DMS79 treated with DMSO at 0.1 percent for 48 hours (cell line): ENCODE results near the gene RPL38.

Source experiments
- DNase-seq: peaks from one replicate; lab custom pipeline; 2025; lab: John Stamatoyannopoulos, UW

The RPL38 gene

GRCh38 chr17:74227271-74228080 is 24.0 kb downstream of the RPL38 start:
- DNase-seq, result no peak

DNA sequence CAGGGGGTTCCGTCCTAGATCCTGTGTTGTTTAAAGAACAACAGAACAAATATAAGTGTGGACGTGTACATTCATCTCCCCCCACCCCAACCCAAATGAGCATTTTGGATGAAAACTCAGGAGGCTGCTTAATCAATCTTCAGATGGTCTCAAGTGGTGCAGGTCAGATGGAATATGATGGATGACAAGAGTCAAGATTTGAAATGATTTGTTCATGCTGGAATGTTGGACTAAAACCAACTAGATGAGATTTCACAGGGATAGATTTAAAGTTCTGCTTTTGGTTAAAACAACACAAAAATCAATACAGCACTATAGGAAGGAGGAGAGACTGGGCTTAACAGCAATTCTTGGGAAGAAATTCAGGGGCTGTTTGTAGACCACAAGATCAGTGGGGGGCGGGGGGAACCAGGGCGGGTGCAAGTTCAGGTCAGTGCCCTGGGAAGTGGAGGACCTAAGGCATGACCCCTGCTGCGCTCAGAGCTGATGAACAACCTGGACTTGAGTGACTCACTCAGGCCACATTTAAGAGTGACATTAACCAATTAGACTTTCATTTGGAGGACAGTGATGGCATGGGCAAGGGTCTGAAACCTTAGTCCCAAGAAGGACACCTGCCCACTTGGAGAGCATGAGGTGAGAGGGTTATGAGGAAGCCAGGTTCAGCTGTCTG is 25.0 kb downstream of the RPL38 start:
- DNase-seq, result no peak

GRCh38 chr17:74230896-74231295 is 27.4 kb downstream of the RPL38 start:
- no peak for DNase-seq

- DNase-seq, result no peak
These were observed 28.7 kb downstream of the RPL38 start for GRCh38 chr17:74231928-74232907.

DNA sequence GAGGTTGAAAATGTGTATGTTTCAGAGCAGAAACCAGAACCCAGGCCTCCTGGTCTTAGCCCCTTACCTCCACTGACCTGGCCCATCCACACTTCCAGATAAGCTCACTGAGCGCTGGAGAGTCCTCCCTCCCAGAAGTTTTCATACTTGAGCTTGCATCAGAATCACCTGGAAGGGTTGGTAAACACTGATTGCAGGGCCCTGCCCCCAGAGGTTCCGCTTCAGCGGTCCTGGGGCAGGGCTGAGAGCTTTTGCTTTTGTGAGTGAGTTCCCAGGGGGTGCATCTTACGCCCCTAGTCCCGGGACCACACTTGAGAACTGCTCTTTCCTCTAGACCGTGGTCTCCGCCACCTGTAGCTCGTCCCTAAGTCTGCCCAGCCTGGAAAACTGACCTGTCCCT is 30.5 kb downstream of the RPL38 start:
- DNase-seq, result no peak

DNA sequence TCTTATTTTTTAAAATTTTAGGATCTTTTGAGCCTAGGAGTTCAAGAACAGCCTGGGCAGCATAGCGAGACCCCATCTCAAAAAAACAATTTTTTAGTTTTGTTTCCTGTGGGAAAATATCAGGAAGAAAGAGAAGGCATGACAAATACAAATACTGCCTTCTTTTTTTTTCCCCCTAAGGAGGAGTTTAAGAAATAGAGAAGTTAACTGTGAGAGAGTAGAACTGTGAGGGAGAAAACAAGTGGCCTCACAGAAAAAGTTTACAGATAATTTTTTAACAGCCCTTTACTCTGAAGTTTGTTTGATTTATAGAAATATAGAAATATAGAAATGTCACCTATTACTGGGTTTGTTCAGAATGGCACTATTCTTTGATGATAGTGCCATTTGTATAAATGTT is 31.0 kb downstream of the RPL38 start:
- no peak for DNase-seq

GRCh38 chr17:74235040-74235581 is 31.6 kb downstream of the RPL38 start:
- DNase-seq, result no peak

DNA sequence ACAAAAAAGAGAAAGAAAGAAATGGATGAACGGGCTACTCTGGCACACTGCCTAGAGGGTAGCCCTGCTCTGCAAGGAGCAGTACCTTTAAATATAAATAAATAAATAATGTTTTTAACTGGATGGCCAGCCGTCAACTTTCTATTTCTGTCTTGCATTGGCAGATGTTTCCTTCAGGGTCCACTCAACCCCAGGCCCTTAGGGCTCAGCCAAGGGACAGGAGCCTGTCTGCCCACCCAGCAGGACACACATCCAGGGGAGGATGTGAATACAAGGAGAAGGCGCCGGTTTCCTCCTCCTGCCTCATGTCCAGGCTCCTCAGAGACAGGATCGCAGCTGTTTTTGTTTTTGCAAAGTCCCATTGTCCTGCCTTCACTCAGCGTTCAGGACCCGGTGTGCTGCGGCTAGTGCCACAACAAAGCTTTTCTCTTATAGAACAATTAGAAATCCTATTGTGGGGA is 32.5 kb downstream of the RPL38 start:
- no peak for DNase-seq

DNA sequence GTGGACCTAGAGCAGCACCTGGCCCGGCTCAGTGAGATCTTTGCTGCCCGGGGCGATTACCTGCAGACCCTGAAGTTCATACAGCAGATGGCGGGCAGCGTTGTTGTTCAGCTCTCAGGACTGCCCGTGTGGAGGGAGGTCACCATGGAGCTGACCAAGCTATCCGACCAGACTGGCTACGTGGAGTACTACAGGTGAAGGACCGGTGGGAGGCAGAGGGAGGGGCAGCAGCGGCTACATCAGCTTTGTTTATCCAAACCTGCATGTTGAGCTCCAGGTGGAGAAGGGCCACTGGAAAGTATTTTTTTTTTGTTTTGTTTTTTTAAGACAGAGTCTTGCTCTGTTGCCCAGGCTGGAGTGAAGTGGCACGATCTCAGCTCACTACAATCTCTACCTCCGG is 33.8 kb downstream of the RPL38 start:
- DNase-seq, result no peak

DNA sequence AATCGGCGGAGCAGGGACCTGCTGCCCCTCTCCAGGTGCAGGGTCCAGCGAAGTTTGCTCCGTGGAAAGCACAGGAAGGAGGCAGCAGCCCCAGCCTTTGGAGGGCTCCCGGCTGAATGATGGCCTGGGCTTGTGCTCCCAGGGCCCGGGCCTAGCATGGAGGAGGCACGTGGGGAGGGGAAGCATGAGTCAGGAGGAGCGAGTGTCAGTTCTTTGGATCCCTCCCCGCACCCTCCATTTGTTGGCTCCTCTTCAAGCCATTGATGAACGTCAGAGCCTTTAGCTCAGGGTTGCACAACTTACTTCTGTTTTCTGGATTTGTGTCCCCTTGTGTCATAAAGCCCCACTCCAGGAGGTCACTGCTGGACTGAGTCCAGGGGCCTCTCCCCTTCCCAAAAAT is 35.7 kb downstream of the RPL38 start:
- DNase-seq, result no peak

DNA sequence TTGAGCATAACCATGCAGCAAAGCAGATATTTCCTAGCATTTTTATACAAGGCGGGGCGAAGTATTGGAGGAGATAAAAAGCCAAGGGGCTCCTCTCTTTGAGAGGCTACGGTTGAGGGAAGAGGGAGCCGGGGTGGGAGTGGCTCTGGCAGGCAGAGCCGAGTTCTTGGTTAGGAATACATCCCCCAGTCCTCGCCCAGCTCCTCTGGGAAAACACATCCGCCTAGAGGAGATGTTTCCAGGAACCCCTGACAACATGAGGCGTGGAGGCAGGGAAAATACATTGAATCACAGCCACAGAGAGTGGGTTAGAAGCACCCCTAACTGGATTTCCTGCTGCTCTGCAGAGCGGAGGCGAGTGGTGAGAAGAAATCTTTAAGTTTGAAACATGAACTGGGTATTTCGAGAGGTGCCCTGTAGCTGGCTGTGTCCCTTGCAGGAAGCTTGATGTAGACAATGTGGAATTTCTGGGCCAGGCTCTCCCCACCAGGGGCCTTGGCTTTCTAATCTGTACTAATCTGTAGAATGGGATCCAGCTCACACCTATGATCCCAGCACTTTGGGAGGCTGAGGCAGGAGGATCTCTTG is 37.2 kb downstream of the RPL38 start:
- DNase-seq, result no peak

- peak; percentile 25 for DNase-seq
These were observed 38.0 kb downstream of the RPL38 start for GRCh38 chr17:74241431-74241830.

- no peak for DNase-seq
These were observed 38.4 kb downstream of the RPL38 start for GRCh38 chr17:74241847-74242246.

- DNase-seq, result no peak
These were observed 39.7 kb downstream of the RPL38 start for GRCh38 chr17:74243013-74243755.

GRCh38 chr17:74244128-74244527 is 40.6 kb downstream of the RPL38 start:
- DNase-seq, result no peak

GRCh38 chr17:74244548-74244947 is 41.1 kb downstream of the RPL38 start:
- DNase-seq, result no peak

GRCh38 chr17:74245145-74245831 is 41.8 kb downstream of the RPL38 start:
- no peak for DNase-seq

DNA sequence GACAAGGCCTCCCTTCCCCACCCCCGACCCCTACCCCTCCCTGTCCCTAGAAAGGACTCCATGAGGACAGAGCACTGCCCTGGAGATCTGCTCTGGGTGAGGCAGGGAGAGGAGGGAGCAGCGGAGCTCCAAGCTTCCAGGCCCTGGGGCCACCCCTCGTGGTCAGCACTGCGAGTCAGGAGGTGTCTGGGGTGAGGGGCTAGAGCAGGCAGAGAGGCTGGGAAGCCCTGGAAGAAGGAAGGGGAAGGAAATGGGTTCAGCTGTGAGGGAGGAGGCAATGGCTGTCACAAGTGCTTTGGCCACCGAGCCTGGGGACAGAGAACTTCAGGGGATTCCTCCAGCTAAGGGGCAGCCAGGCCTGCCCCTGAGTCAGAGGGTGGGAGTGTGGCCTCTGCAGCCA is 42.4 kb downstream of the RPL38 start:
- no peak for DNase-seq

DNA sequence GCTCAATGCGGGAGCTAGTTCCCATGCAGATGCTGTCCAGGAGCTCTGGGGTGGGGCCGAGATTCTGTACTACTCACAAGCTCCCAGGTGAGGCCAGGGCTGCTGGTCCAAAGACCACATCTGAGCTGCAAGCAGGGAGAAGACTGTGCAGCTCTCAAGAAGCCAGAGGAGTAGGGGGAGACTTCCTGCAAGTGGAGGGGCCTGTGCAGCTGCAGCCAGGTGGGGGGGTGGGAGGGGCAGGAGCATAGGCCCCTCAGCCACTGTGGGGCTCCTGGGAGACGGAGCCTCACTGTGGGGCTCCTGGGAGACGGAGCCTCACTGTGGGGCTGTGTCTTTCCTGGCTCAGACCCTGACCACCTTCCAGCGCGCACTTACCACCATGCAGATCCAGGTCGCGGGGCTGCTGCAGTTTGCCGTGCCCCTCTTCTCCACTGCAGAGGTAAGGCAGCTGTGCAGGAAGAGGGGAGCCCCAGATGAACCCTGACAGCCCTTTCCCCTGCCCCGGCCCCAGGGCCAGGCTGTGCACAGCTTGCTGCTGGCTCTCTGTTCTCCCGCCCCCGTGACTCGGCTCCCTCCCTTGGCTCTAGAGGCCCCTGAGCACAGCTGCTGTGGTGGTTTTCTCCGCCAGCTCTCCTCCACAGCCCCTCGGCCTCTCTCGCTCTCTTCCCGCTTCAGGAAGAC is 46.3 kb downstream of the RPL38 start:
- DNase-seq, result no peak
